ENCODE results near the gene SMIM28. TPM values are rescaled to one million over a fixed set of nuclear protein-coding genes. Genes with fewer than 3 reads are reported as not detected.

SMIM28 gene
- total RNA-seq (2014; rRNA removed; shearing (Covaris generic)) = 0.12 TPM in 1 of 2 replicates, not detected in the other

- Histone ChIP-seq H3K4me3 (no peak within 1 kb of the TSS), H3K4me1 (peaks cover 10% of the 10 kb centered on the region), H3K27me3 (no peaks in the 10 kb centered on the region), H3K9me3 (replicated peaks) (no peaks in the 10 kb centered on the region), H3K27ac (no peak within 1 kb of the TSS), H3K36me3 (no peaks in the 10 kb centered on the region)
- DNase-seq = peak in 1 of 2 experiments; percentile 47
These were observed at the start of gene SMIM28 for GRCh38 chr6:138377844-138378243. TSS of gene SMIM28 (plus strand) at chr6:138377905. CDS start at chr6:138378073, 168 bp downstream.

GRCh38 chr6:138328210-138328609, 49.5 kb upstream of the SMIM28 start:
- Histone ChIP-seq H3K27ac (no peak overlapping the region), H3K27me3 (no peaks in the 10 kb centered on the region), H3K4me3 (no peak overlapping the region), H3K36me3 (peaks cover 8% of the 10 kb centered on the region; the same call in 1 of the 2 replicates), H3K9me3 (replicated peaks) (peaks cover 3% of the 10 kb centered on the region; the same call in 1 of the 2 replicates), H3K4me1 (no peaks in the 10 kb centered on the region)
- no peak for DNase-seq

GRCh38 chr6:138330763-138331162, 46.9 kb upstream of the SMIM28 start:
- no peak overlapping the region for H3K27ac ChIP-seq
- no peaks in the 10 kb centered on the region for H3K27me3 ChIP-seq
- H3K9me3 ChIP-seq (replicated peaks) = peaks cover 3% of the 10 kb centered on the region; the same call in 1 of the 2 replicates
- H3K4me1 ChIP-seq = no peaks in the 10 kb centered on the region
- H3K36me3 ChIP-seq = peaks cover 8% of the 10 kb centered on the region; the same call in 1 of the 2 replicates
- no peak for DNase-seq
- no peak overlapping the region for H3K4me3 ChIP-seq

- Histone ChIP-seq H3K36me3 (peaks cover 8% of the 10 kb centered on the region; the same call in 1 of the 2 replicates), H3K4me3 (no peak overlapping the region), H3K27me3 (no peaks in the 10 kb centered on the region), H3K27ac (no peak overlapping the region), H3K9me3 (replicated peaks) (peaks cover 3% of the 10 kb centered on the region; the same call in 1 of the 2 replicates), H3K4me1 (no peaks in the 10 kb centered on the region)
- DNase-seq = no peak
These were observed 46.3 kb upstream of the SMIM28 start for GRCh38 chr6:138331444-138331843.

GRCh38 chr6:138331984-138332383, 45.7 kb upstream of the SMIM28 start:
- Histone ChIP-seq H3K27ac (no peak overlapping the region), H3K9me3 (replicated peaks) (no peaks in the 10 kb centered on the region), H3K27me3 (no peaks in the 10 kb centered on the region), H3K4me3 (no peak overlapping the region), H3K36me3 (peaks cover 11% of the 10 kb centered on the region; the same call in 1 of the 2 replicates), H3K4me1 (no peaks in the 10 kb centered on the region)
- no peak for DNase-seq

- Histone ChIP-seq H3K4me3 (no peak overlapping the region), H3K36me3 (0 out of 2 replicates have a peak, but pooled peaks cover 5% of the 10 kb centered on the region), H3K4me1 (no peaks in the 10 kb centered on the region), H3K27me3 (no peaks in the 10 kb centered on the region), H3K9me3 (replicated peaks) (no peaks in the 10 kb centered on the region), H3K27ac (no peak overlapping the region)
- DNase-seq = no peak
These were observed 43.7 kb upstream of the SMIM28 start for GRCh38 chr6:138334000-138334399.

- H3K27me3 ChIP-seq = no peaks in the 10 kb centered on the region
- no peak overlapping the region for H3K4me3 ChIP-seq
- H3K9me3 ChIP-seq (replicated peaks) = no peaks in the 10 kb centered on the region
- H3K4me1 ChIP-seq = no peaks in the 10 kb centered on the region
- H3K36me3 ChIP-seq = 0 out of 2 replicates have a peak, but pooled peaks cover 5% of the 10 kb centered on the region
- no peak overlapping the region for H3K27ac ChIP-seq
- DNase-seq = no peak
These were observed 42.7 kb upstream of the SMIM28 start for GRCh38 chr6:138334963-138335362.

- no peak overlapping the region for H3K4me3 ChIP-seq
- no peaks in the 10 kb centered on the region for H3K27me3 ChIP-seq
- no peak overlapping the region for H3K27ac ChIP-seq
- no peak for DNase-seq
- H3K9me3 ChIP-seq (replicated peaks) = no peaks in the 10 kb centered on the region
- no peaks in the 10 kb centered on the region for H3K4me1 ChIP-seq
- H3K36me3 ChIP-seq = 0 out of 2 replicates have a peak, but pooled peaks cover 5% of the 10 kb centered on the region
These were observed 41.5 kb upstream of the SMIM28 start for GRCh38 chr6:138336221-138336620.

- Histone ChIP-seq H3K27me3 (no peaks in the 10 kb centered on the region), H3K27ac (no peak overlapping the region), H3K4me3 (no peak overlapping the region), H3K36me3 (0 out of 2 replicates have a peak, but pooled peaks cover 5% of the 10 kb centered on the region), H3K9me3 (replicated peaks) (no peaks in the 10 kb centered on the region), H3K4me1 (no peaks in the 10 kb centered on the region)
- DNase-seq = no peak
These were observed 40.6 kb upstream of the SMIM28 start for GRCh38 chr6:138337076-138337475.

- Histone ChIP-seq H3K36me3 (0 out of 2 replicates have a peak, but pooled peaks cover 5% of the 10 kb centered on the region), H3K4me3 (no peak overlapping the region), H3K4me1 (no peaks in the 10 kb centered on the region), H3K27ac (no peak overlapping the region), H3K27me3 (no peaks in the 10 kb centered on the region), H3K9me3 (replicated peaks) (no peaks in the 10 kb centered on the region)
- DNase-seq = no peak
These were observed 38.7 kb upstream of the SMIM28 start for GRCh38 chr6:138339024-138339423.

GRCh38 chr6:138341176-138341575, 36.5 kb upstream of the SMIM28 start:
- no peak for DNase-seq
- Histone ChIP-seq H3K27ac (no peak overlapping the region), H3K27me3 (no peaks in the 10 kb centered on the region), H3K4me3 (no peak overlapping the region), H3K36me3 (0 out of 2 replicates have a peak, but pooled peaks cover 5% of the 10 kb centered on the region), H3K4me1 (no peaks in the 10 kb centered on the region), H3K9me3 (replicated peaks) (no peaks in the 10 kb centered on the region)

- H3K4me1 ChIP-seq = no peaks in the 10 kb centered on the region
- no peak overlapping the region for H3K27ac ChIP-seq
- DNase-seq = no peak
- H3K36me3 ChIP-seq = no peaks in the 10 kb centered on the region
- H3K9me3 ChIP-seq (replicated peaks) = no peaks in the 10 kb centered on the region
- H3K4me3 ChIP-seq = no peak overlapping the region
- no peaks in the 10 kb centered on the region for H3K27me3 ChIP-seq
These were observed 34.6 kb upstream of the SMIM28 start for GRCh38 chr6:138343112-138343511.

- Histone ChIP-seq H3K4me3 (no peak overlapping the region), H3K36me3 (no peaks in the 10 kb centered on the region), H3K9me3 (replicated peaks) (no peaks in the 10 kb centered on the region), H3K27ac (no peak overlapping the region), H3K27me3 (no peaks in the 10 kb centered on the region), H3K4me1 (no peaks in the 10 kb centered on the region; the same call in 1 of the 2 replicates)
- DNase-seq = peak in 1 of 2 experiments; percentile 43
These were observed 32.0 kb upstream of the SMIM28 start for GRCh38 chr6:138345565-138346285.

- Histone ChIP-seq H3K27ac (no peak overlapping the region), H3K9me3 (replicated peaks) (no peaks in the 10 kb centered on the region), H3K27me3 (no peaks in the 10 kb centered on the region), H3K36me3 (no peaks in the 10 kb centered on the region), H3K4me1 (no peaks in the 10 kb centered on the region; the same call in 1 of the 2 replicates), H3K4me3 (no peak overlapping the region)
- no peak for DNase-seq
These were observed 31.2 kb upstream of the SMIM28 start for GRCh38 chr6:138346302-138347195.

GRCh38 chr6:138347864-138348263, 29.8 kb upstream of the SMIM28 start:
- Histone ChIP-seq H3K4me3 (no peak overlapping the region), H3K27ac (no peak overlapping the region), H3K4me1 (no peaks in the 10 kb centered on the region; the same call in 1 of the 2 replicates), H3K27me3 (no peaks in the 10 kb centered on the region), H3K9me3 (replicated peaks) (no peaks in the 10 kb centered on the region), H3K36me3 (no peaks in the 10 kb centered on the region)
- no peak for DNase-seq
